ENCODE results near the gene ADAM19. TPM values are rescaled to one million over a fixed set of nuclear protein-coding genes. Genes with fewer than 3 reads are reported as not detected.
"Not testable (repeated sequence)": the region's sequence is repeated elsewhere in the genome, so short reads cannot be mapped to it uniquely, and the experiment has no call there.

Gene ADAM19
- total RNA-seq, 1 donor from 2014 or later: 88.1 TPM

DNA sequence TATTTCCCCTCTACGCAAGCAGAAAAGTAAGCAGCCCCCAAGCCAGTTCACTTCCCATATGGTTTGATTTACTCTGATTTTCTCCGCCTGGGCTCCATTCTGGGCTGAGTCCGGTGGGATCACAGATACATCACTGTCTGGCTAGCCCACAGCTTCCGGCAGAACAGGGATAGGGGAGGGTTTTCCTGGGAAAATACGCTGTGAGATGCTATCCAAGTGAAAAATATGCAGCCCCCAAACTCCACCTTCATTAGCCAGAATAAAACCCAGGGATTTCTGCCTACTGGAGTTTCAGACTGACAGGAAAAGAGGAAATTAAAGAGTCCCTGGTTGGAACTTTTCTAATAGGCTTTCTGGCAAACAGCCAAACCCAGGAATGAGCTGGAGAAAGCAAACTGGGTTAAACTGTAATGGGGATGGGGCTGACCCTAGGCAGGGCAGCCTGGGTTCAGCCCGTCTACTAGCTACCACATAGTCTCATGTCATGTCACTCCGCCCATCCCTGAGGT lies 132.5 kb downstream of the ADAM19 start:
- DNase-seq (ENCODE audit: low spot score): no peak

DNA sequence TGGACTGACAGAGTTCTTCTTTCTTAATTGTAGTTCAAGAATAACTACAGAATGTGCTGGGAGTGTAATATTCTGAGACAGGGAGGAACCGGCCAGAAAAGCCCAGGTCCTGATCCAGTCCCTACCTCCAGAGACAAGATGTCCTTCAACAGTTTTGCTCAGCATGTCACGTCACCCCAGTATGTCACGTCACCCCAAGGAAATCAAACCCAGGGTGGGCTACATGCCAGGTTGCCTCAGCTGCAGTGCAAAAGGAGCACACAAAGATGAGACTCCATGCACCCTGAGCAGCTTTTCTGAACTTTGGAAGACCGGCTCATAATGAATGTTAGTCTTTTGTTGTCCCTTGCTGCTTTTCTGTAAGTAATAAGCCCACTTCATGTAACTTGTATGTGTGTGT lies 141.5 kb downstream of the ADAM19 start:
- no peak for DNase-seq (ENCODE audit: low spot score)

DNA sequence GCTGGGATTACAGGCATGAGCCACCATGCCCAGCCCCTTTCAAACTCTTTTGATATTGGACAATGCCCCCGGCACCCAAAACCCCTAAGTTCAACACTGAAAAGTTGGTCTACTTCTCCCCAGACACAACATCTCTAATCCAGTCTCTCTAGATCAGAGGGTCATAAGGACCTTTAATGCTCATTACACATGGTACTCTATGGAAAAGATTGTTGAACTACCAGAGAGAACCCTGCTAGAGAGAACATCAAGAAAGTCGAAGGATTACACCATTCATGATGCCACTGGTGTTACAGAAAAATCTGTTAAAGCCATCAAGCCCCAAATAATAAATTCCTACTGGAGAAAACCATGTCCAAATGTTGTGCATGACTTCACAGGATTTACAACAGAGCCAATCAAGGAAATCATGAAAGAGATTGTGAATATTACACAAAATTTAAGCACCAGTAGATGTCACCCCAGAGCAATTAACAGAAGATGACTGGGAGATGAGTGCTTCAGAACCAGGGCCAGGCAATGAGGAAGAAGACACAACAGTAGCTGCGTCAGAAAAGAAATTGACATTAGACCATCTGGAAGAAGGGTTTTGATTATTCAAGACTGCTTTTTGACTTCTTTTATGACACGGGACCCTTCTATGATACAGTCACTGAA lies 143.9 kb downstream of the ADAM19 start:
- DNase-seq (ENCODE audit: low spot score): peak; percentile 81

DNA sequence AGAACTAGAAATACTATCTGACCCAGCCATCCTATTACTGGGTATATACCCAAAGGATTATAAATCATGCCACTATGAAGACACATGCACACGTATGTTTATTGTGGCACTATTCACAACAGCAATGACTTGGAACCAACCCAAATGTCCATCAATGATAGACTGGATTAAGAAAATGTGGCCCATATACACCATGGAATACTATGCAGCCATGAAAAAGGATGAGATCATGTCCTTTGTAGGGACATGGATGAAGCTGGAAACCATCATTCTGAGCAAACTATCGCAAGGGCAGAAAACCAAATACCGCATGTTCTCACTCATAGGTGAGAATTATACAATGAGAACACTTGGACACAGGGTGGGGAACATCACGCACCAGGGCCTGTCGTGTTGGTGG lies 145.7 kb downstream of the ADAM19 start:
- DNase-seq (ENCODE audit: low spot score): not testable (repeated sequence)

Other genes starting within 250 kb of the ADAM19 start
- 5.8 TPM for gene NIPAL4, start 115.6 kb downstream of the ADAM19 start, total RNA-seq (ENCODE audit: insufficient read depth, low replicate concordance)
- gene SOX30, start 76.7 kb upstream of the ADAM19 start, total RNA-seq (ENCODE audit: insufficient read depth, low replicate concordance): 6.3 TPM
- not detected for gene C5orf52, start 95.8 kb upstream of the ADAM19 start, total RNA-seq (ENCODE audit: insufficient read depth, low replicate concordance)
- gene THG1L, start 155.6 kb upstream of the ADAM19 start, total RNA-seq (ENCODE audit: insufficient read depth, low replicate concordance): 15.4 TPM
- gene LSM11, start 167.9 kb upstream of the ADAM19 start, total RNA-seq (ENCODE audit: insufficient read depth, low replicate concordance): 41.2 TPM